GM19035 (cell line): ENCODE data around the gene HPSE.
"Not testable (repeated sequence)": the region's sequence is repeated elsewhere in the genome, so short reads cannot be mapped to it uniquely, and the experiment has no call there.

Experiments
- ATAC-seq: cut with Tn5 transposase; IDR thresholded peaks from one replicate; pipeline ENCODE4 v1.9.1; 2021; ENCODE audit not compliant: unreplicated experiment

The HPSE gene

DNA sequence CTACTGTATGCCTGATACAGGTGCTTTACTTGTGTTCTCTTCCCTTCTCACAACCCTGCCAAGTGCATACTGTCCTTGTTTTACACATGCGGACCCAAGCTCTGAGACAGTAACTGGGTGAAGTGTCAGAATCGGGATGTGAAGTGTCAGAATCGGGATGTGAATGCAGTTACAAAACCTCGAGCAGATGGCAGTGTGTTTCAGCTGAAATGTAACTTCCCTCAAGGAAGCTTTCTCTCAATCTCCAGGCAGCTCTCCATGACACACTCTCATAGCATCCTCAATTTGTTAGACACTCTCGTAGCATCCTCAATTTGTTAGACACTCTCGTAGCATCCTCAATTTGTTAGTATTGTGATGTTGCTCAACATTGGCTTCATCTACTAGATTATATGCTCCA is 1.1 kb upstream of the HPSE start:
- no peak for ATAC-seq

DNA sequence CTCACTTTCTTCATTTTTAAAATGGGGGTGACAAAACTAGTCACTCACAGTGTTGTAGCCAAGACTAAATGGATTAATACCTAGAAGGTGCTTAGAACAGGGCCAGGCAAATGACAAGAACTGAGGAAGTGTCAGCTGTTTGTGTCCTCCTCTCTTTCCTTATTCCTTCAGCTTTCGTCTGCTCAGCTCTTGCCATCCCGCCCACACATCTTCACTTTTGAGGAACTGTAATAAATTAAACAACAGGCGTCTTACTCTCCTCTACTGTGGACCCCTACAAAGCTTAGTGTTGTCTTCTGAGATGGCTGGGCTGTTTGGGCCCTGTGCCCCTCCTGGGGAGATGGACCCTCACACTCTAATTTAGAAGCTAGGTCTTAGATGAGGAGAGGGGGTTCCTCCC is 2.7 kb downstream of the HPSE start:
- ATAC-seq: no peak

DNA sequence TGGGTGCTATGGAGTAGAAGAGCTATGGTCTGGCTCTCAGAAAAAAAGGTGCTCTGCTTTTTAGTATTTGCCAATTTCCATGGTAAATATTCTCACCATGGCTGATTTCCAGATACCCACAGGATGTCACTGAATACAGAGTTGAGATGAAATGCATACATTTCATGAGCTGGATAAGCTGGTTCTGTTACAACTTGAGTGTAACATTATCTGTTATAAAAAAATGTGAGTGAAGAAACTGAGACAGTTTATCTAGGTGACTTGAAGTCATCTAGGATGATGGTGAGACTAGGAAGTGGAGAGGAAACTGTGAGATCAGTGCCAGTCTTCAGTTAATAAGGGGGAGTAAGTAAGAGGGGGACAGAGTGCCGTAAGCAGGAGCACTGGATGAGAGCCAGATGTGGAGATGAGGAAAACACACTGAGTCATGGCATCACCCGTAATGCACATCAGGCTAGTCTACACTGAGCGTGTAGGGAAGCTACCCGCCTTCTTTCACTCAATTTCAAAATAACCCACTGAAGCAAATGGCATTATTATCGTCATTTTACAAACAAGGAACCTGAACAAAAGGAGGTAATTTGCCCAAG is 5.0 kb downstream of the HPSE start:
- no peak for ATAC-seq

DNA sequence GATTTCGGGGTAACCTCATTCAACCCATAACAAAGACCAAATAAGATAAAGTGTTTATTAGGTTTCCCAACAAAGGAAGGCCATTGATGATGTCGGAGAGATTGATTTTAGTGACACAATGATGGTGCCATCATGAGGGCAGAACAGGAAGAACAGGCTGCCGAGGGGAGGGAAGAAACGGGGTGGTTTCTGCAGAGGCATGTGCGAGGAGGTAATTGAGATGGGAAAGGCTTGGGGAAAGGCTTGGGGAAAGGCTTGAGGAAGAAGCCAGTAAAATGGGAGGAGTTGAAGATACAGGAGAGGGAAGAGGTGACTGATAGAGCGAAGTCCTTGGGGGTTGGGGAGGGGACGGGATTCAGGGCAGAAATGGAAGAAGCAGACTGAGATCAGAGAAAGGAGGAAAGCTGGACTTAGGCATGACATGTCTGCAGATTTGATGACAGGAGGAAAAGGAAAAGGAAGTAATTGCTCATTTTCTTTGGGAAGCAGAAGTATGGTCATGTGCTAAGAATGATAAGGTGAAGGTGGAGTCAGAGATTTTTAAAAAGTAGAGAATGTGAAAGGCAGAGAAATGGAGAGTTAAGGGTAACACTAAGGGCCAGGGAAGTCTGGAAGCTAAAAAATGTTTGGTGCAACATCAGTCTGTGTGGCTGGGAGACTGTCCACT is 6.0 kb downstream of the HPSE start:
- ATAC-seq: no peak

DNA sequence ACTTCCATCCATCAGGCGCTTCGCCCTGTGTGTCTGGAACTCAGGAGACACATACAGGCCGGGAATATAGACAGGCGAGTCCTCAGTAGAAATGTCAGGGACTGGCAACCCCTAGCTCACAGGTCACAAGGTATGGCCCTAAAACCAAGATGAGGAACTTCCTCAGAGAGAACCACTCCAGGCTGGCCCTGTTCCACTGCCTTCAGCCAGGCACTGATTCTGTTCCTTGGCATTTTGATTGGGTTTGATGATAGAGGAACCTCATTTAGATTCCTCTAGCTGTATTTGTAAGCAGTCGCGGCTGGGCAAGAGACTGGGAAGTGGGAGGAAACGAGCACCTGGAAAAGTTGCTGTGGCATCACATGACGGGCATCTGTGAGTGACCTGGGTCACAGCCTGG is 8.1 kb downstream of the HPSE start:
- ATAC-seq: no peak

DNA sequence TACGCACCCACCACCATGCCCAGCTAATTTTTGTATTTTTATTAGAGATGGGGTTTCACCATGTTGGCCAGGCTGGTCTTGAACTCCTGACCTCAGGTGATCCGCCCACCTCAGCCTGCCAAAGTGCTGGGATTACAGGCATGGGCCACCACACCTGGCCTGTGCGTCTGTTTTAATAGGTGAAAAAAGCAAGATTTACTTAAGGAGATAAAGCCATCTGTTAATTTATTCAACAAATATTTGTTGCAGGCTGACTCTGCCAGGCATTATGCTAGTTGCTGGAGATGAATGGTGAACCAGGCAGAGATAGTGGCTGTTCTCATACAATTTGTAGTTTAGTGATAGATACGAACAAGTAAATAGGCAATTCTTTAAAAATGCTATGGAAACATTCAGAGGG is 9.3 kb downstream of the HPSE start:
- ATAC-seq: not testable (repeated sequence)

DNA sequence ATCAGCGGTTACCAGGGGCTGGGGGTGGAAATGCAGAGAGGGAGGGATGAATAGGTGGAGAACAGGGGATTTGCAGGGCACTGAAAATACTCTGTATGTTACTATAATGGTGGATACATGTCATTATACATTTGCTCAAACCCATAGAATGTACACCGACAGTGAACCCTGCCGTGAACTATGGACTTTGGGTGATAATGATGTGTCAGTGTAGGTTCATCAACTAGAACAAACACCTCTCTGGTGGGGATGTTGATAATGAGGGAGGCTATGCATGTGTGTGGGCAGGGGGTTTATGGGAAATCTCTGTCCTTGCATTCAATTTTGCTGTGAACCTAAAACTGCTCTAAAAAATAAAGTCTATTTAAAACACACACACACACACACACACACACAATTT is 11.5 kb downstream of the HPSE start:
- ATAC-seq: no peak

DNA sequence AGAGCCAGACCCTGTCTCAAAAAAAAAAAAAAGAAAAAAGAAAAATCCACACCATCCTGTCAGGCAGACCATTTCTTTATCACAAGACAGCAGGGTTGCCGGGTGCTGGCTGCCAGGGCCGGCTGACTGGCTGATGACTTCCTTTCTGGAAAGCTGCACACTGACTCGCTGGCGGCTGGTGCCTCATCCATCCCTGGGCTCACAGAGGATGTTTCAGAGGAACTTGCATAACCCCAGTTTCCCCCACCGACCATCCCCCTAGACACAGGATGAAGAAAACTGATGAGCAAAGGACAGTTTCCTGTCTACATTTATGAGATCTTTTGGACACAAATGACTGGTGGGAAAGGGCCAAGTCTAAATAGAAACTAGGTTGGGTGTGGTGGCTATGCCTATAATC is 14.1 kb downstream of the HPSE start:
- ATAC-seq: no peak

DNA sequence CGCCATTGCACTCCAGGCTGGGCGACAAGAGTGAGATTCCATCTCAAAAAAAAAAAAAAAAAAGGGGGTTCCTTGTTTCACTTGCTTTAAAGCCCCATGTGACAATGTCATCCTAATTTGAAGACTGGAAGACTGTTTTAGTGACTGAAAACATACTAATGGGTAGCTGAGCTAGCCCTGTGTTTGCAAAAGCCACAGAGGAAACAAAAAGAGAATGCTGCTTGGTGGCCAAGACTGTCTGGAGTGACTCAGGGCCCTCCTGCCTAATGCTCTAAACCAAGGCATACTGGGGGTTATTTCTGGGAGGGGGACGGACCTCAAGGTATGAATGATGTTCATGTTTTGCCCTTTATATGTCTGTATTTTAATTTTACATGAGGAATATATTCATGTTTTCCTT is 16.0 kb downstream of the HPSE start:
- ATAC-seq: no peak

DNA sequence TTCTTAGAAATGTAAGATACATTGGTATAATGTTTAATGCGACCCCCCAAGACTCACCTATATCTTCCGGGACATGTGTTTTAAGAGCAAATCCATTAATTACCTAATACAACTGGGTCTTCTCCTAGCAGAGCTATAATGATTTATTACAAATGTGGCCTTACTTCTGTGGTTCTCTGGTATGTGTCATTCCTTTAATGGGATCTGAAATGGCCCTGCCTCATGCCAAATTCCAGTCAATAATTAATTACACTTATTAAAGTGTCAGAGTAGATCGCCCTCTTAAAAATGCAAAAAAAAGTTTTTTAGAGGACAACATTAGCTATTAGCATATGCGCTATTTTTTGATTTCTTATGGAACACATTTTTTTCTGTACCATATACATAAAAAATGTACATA is 17.0 kb downstream of the HPSE start:
- no peak for ATAC-seq

DNA sequence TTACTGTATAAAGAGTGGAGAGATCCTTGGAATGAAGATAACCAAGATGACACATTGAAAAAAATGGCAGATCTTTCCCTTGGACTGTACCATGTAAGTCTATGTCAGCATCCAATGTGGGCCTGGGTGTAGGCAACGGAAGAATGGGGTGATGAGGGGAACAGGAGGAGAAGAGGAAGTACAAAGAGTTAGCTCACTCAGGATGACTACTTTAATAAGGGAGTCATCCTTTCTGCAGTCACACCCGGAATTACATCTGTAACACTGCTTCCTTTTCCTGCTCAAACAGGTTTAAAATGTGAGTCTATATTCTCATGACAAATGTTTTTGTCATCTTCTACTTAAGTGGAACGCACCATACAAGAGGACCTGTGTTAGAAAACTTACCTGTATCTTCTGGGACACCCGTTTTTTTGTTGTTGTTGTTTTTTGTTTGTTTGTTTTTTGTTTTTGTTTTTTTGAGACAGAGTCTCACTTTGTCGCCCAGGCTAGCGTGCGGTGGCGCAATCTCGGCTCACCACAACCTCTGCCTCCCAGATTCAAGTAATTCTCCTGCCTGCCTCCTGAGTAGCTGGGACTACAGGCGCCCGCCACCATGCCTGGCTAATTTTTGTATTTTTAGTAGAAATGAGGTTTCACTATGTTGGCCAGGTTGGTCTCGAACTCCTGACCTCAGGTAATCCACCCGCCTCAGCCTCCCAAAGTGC is 18.0 kb downstream of the HPSE start:
- no peak for ATAC-seq

DNA sequence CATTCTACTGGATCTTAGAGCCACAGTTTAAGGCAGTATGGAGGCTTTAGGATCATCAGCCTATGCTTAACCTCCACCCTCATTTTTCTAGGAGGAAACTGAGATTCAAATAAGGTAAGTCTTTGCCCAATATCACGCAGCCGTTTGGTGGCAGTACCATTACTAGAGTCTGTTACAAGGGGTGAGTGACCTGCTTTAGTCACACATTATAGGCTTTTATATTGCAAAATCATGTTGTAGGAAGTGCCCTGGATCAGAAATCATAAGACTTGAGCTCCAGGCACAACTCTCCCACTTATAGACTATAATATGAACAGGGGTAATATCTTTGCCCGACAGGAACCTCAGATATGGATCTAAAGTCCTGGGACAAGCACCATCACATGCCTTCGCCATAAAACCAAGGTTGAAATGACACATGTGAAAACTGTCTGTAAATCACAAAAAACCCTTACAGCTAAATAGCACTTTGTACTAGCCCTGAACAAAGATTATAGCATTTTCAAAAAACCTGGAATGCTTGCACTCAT is 19.2 kb downstream of the HPSE start:
- ATAC-seq: no peak

DNA sequence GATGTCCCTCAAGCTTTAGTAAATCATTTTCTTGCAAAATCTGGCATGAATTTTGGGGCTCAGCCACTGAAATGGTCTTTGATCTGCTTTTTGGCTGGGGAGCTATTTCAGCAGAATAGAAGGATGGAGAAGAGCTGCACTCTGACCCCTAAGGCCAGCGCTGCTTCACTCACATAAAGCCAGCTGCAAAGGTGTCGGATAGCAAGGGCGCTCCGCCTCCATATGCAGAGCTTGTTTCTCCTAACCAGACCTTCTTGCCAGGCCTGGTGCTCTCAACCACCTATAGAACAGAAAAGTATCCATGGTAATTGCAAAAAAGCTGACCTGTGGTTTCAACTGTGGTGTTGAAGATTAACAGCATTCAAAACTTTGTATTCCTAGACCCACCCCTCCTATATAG is 26.0 kb downstream of the HPSE start:
- ATAC-seq: no peak

DNA sequence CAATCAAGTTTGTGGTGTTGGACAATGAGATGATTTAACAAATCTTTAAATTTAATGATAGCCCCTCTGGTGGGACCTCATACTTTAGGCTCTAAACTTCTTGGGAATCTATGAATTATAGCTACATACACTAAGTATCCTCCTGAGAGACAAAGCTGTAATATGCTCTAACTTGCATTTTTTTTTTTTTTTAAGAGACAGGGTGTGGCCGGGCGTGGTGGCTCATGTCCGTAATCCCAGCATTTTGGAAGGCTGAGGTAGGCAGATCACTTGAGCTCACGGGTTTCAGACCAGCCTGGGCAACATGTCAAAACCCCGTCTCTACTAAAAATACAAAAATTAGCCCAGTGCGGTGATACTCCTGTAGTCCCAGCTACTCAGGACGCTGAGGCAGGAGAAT is 26.7 kb downstream of the HPSE start:
- no peak for ATAC-seq

DNA sequence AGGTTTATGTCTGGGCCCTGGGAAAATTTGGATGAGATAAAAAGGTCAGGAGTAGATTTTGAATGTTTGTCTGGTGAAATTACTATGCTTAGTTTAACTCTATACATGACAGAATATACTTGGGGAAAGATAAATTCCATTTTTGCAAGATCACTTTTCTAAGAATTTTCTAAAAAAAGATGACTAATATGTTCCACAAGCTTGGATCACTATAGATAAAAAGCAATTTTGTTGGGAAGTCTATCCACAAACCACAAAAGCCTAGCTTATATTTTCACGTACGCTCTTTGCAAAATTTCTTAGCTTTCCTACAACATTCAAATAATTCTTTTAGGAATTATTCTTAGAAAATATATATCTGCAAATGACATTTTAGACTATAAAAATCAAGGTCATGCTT is 29.5 kb downstream of the HPSE start:
- no peak for ATAC-seq

DNA sequence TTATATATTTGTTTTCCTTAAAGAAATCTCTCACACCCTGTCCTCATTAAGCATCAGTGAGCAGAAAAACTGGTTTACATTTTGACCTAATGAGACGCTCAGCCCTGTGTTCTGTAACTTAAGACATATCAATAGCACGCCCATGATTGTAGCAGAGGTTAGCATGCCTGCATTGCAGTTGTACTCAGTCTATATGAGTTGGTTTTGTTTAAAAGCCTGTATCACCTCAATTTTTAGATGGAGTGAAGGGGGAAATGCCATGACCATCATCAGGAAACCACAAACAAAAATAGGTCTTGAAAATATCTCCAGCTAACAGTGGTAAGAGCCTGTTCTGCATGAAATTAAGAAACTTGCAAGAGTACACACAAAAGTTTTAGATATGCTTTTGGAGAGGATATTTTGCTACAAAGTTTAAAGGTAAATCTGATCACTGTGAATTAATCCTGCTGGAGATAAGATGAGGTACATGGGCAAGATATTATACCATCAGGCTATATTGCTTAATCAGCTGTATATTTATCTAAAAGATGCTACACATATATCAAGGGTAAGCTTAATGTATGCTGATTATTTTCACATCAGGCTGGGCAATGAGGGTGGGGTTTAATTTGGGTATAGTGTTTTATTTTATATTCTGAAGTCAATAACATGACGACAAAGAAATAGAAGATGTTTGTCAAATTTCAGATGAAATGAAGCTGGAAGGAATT is 36.9 kb downstream of the HPSE start:
- ATAC-seq: no peak

DNA sequence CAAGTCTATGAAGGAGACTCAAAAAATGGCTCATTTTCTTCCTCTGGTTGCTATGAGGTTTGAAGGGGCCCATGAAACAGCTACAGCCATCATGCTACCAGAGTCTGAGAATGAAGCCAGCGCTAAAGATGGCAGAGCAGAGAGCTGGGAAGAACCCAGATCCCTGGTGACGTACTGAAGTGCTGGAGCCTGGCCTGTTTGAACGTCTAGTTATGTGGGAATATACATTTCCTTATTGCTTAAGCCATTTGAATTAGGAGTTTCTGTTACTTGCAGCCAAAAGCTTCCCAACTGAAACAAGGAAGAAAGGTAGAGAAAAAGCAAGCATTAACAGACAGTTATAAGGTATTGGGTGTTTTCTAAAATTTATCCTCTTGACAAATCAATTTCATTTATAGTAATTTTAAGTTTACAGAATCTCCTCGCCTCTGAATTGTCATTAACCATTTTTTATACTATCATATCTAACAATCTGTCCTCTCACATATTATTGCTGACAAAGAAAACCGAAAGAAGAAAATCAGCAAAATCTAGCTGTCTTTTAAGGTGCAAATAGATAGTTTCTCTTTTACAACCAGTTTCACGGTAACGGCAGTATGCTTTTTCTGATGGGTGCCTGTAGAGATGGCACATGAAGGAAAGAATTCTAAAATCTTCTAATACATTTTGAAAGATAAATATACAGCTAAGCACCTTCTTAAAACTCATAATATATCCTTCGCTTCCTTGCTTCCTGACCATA is 41.2 kb downstream of the HPSE start:
- no peak for ATAC-seq

DNA sequence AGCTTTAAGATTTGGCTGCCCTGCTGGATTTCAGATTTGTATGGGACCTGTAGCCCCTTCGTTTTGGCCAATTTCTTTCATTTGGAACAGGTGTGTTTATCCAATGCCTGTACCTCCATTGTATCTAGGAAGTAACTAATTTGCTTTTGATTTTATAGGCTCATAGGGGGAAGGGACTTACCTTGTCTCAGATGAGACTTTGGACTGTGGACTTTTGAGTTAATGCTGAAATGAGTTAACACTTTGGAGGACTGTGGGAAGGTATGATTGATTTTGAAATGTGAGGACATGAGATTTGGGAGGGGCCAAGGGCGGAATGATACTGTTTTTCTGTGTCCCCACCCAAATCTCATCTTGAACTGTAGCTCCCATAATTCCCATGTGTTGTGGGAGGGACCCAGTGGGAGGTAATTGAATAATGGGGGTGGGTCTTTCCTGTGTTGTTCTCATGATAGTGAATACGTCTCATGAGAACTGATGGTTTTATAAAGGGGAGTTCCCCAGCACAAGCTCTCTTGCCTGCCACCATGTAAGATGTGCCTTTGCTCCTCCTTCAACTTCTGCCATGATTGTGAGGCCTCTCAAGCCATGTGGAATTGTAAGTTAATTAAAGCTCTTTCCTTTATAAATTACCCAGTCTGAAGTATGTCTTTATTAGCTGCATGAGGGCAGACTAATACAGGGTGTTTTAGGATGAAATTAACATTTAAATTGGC is 44.4 kb downstream of the HPSE start:
- ATAC-seq: not testable (repeated sequence)

DNA sequence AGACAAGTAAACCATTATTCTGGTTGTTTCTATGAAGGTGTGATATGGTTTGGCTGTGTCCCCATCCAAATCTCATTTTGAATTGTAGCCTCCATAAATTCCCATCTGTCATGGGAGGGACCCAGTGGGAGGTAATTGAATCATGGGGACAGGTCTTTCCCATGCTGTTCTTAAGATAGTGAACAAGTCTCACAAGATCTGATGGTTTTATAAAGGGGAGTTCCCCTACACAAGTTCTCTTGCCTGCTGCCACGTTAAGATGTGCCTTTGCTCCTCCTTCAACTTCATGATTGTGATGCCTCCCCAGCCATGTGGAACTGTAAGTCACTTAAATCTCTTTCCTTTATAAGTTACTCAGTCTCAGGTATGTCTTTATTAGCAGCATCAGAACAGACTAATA is 46.3 kb downstream of the HPSE start:
- not testable (repeated sequence) for ATAC-seq

DNA sequence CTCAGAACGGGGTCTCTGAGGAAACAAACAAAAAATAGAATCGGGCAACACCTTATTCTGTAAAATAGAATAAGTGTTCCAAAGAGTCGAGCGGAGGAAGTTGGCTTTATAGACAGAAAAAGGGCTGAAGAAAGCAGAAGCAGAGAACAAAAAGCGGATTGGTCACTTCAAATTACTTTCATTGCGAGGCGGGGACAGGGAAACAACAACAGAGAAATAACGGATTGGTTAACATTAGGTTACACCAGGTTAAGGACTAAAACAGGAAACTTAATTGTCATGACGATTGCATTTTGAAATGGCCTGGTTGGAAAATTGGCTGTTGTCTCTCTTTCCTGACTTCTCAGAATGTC is 49.6 kb downstream of the HPSE start:
- peak; percentile 10 for ATAC-seq
